Endothelial cell (in vitro differentiated cells): ENCODE results near the gene SMR3B. TPM values are rescaled to one million over a fixed set of nuclear protein-coding genes. Genes with fewer than 3 reads are reported as not detected.
A peak's percentile ranks its signal among the peaks of the same experiment; 100 is the strongest.

ENCODE experiments used
- DNase-seq: peaks from one replicate; pipeline ENCODE4 v3.0.0; 2021; ENCODE audit warnings: low spot score
- H3K27ac Mint-ChIP-seq: one replicate; pipeline ENCODE4 v1.8.0; 2021; ENCODE audit warnings: mixed read lengths, inconsistent platforms; ENCODE audit not compliant: unreplicated experiment
- H3K27me3 Mint-ChIP-seq: one replicate; pipeline ENCODE4 v1.8.0; 2021; ENCODE audit warnings: mild to moderate bottlenecking, moderate library complexity, mixed read lengths, inconsistent platforms; ENCODE audit not compliant: unreplicated experiment
- H3K36me3 Mint-ChIP-seq: one replicate; pipeline ENCODE4 v1.8.0; 2021; ENCODE audit warnings: mild to moderate bottlenecking, low read depth, mixed read lengths, inconsistent platforms; ENCODE audit not compliant: unreplicated experiment
- H3K4me1 Mint-ChIP-seq: one replicate; pipeline ENCODE4 v1.8.0; 2021; ENCODE audit warnings: mild to moderate bottlenecking, mixed read lengths, inconsistent platforms; ENCODE audit not compliant: unreplicated experiment
- H3K4me3 Mint-ChIP-seq: one replicate; pipeline ENCODE4 v1.8.0; 2021; ENCODE audit warnings: mild to moderate bottlenecking, mixed read lengths, inconsistent platforms; ENCODE audit not compliant: unreplicated experiment
- H3K9me3 Mint-ChIP-seq: one replicate; pipeline ENCODE4 v1.8.0; 2021; ENCODE audit warnings: mixed read lengths, inconsistent platforms; ENCODE audit not compliant: unreplicated experiment
- total RNA-seq: library from RNA; stranded (reverse); fragmentation: NEBNext Ultra II Directional; extraction: Animal tissue kit (Norgen Biotek cat#: 25700); gene quantifications from one replicate; pipeline ENCODE4 v1.2.1, GENCODE V29; 2021; ENCODE audit not compliant: unreplicated experiment
- TF ChIP-seq, protein P1 (sequence below): fragments of 200-600 bp; sonication (generic); IDR thresholded peaks from one replicate; pipeline ENCODE4 v1.5.0; 2021; ENCODE audit warnings: antibody characterized with exemption; ENCODE audit not compliant: unreplicated experiment

Gene SMR3B
- total RNA-seq, 1 donor from 2014 or later, result 1.1 TPM

DNA sequence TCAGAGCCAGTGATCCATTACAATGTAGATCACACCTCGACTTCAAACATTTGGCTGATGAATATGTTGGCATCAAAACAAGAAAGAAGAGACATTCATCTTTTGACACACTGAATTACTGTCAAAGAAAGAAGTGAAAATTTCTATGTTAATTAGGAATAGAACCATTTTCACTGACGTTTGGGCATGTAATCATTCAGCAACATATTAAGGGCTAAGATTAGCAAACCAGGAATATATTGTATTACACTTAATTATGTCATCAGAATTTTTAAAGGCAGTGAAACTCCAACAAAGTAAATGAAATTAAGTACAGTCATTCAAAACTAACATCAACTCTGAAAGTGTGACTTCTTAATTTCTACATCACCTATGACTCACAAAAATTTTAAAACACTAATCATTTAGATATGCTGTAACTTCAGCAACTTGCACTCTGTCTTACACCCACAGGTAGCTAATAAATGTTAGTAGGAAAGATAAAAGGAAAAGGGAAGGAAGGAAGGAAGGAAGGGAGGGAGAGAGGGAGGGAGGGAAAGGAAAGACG is 23.7 kb upstream of the SMR3B start:
- DNase-seq, result no peak
- H3K27ac Mint-ChIP-seq, result peak overlapping the region; percentile 3
- TF ChIP-seq, protein P1, sequence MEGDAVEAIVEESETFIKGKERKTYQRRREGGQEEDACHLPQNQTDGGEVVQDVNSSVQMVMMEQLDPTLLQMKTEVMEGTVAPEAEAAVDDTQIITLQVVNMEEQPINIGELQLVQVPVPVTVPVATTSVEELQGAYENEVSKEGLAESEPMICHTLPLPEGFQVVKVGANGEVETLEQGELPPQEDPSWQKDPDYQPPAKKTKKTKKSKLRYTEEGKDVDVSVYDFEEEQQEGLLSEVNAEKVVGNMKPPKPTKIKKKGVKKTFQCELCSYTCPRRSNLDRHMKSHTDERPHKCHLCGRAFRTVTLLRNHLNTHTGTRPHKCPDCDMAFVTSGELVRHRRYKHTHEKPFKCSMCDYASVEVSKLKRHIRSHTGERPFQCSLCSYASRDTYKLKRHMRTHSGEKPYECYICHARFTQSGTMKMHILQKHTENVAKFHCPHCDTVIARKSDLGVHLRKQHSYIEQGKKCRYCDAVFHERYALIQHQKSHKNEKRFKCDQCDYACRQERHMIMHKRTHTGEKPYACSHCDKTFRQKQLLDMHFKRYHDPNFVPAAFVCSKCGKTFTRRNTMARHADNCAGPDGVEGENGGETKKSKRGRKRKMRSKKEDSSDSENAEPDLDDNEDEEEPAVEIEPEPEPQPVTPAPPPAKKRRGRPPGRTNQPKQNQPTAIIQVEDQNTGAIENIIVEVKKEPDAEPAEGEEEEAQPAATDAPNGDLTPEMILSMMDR, result no peak
- no peak overlapping the region for H3K4me3 Mint-ChIP-seq
- H3K4me1 Mint-ChIP-seq, result no peaks in the 10 kb centered on the region
- no peaks in the 10 kb centered on the region for H3K36me3 Mint-ChIP-seq
- H3K27me3 Mint-ChIP-seq, result no peaks in the 10 kb centered on the region
- H3K9me3 Mint-ChIP-seq, result no peaks in the 10 kb centered on the region

DNA sequence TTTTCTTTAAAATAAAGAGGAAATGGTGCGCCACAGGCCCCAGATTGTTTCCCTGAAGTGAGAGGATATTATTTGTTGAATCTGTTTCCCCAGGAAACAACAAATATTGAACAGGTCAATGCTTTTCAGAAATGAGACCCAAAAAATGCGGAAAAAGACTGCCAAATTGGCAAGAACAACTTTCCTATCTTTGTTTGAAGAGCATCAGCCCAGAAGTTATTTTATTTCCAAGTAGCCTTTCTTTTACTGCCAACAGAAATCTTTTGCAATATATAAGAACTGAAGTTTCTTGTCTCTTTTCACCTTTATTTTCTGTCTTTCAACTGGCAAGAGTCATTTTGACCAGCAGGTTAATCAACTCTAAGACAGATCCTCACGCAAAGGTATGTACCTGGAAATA is 22.5 kb upstream of the SMR3B start, which contains the start of gene SMR3A:
TSS of gene SMR3A (plus strand) at position 301 of the 400 bp plus-strand sequence. CDS start 1,356 bp downstream, outside the sequence.
- Mint-ChIP-seq H3K9me3 (no peaks in the 10 kb centered on the region), H3K4me1 (no peaks in the 10 kb centered on the region), H3K36me3 (no peaks in the 10 kb centered on the region), H3K27me3 (no peaks in the 10 kb centered on the region), H3K27ac (peak within 1 kb of the TSS; percentile 57), H3K4me3 (no peak within 1 kb of the TSS)
- DNase-seq, result no peak
- TF ChIP-seq, protein P1, result no peak

DNA sequence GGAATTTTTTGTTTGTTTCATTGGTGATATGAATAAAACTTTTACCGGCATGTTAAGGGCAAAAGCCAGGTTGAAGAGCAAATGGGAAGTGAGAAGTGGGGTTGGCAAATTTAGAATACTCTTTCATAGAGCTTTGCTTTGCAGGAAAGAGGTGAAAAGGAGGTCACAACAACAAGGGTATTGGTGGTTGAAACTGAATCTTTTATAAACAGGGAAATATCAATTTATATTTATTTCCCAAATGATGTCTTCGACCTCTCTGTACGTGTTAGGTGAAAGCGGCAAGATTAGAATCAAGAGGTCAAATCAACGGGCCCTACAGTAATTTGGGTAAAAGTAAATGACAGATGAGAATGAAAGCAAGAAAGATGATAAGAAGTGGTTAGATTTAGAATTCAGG is 18.9 kb upstream of the SMR3B start:
- no peak for DNase-seq
- TF ChIP-seq, protein P1, result no peak
- Mint-ChIP-seq H3K36me3 (no peaks in the 10 kb centered on the region), H3K9me3 (no peaks in the 10 kb centered on the region), H3K4me1 (no peaks in the 10 kb centered on the region), H3K27ac (no peak overlapping the region), H3K4me3 (no peak overlapping the region), H3K27me3 (peaks cover 3% of the 10 kb centered on the region)

DNA sequence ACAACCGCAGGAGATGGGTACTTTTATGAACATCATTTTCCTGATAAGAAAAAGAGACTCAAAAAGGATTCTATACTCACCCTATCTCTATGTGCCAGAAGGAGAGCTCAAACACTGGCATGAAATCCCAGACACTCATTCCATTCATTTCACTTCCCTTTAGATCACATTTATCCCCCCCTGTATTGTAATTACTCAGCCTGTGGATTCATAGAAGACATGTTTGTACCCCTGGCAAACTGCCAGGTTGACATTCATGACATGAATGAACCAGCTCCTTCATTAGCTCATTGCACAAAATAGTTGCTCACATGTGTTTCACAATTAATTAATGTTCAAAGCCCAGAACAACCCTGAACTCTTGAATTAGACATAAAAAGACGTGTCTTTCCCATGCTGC is 17.5 kb upstream of the SMR3B start:
- Mint-ChIP-seq H3K4me3 (no peak overlapping the region), H3K27me3 (peaks cover 3% of the 10 kb centered on the region), H3K9me3 (no peaks in the 10 kb centered on the region), H3K4me1 (no peaks in the 10 kb centered on the region), H3K36me3 (no peaks in the 10 kb centered on the region), H3K27ac (no peak overlapping the region)
- no peak for DNase-seq
- TF ChIP-seq, protein P1, result no peak

DNA sequence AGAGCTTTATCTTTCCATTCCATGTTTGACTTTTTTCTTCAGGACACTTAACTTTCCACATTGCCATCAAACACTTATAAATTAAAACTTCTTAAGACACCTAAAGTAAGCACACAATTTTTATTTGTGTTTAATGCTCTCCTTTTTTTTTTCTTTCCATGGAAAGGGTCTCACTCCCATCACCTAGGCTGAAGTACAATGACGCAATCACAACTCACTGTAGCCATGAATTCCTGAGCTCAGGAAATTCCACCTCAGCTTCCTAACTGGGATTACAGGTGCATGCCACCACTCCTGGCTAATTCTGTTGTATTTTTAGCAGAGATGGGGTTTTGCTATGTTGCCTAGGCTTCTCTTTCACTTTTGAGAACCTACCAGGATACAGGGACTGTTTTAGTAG is 15.1 kb upstream of the SMR3B start:
- no peak for DNase-seq
- peaks cover 3% of the 10 kb centered on the region for H3K27me3 Mint-ChIP-seq
- H3K27ac Mint-ChIP-seq, result no peak overlapping the region
- H3K4me1 Mint-ChIP-seq, result no peaks in the 10 kb centered on the region
- H3K9me3 Mint-ChIP-seq, result no peaks in the 10 kb centered on the region
- no peak overlapping the region for H3K4me3 Mint-ChIP-seq
- no peaks in the 10 kb centered on the region for H3K36me3 Mint-ChIP-seq
- TF ChIP-seq, protein P1, result no peak
